SKM-1 (cell line): ENCODE results near the gene KRTDAP.

ENCODE experiments used
- DNase-seq: peaks from one replicate; lab custom pipeline; 2025; ENCODE audit not compliant: unreplicated experiment; lab: John Stamatoyannopoulos, UW

The KRTDAP gene

GRCh38 chr19:35455616-35456201 lies 34.6 kb downstream of the KRTDAP start:
- DNase-seq, result no peak

- DNase-seq, result no peak
These were observed 35.6 kb downstream of the KRTDAP start for GRCh38 chr19:35454663-35455062.

GRCh38 chr19:35451338-35452096 lies 38.7 kb downstream of the KRTDAP start:
- no peak for DNase-seq

- DNase-seq, result no peak
These were observed 40.8 kb downstream of the KRTDAP start for GRCh38 chr19:35449359-35450043.

GRCh38 chr19:35447606-35448469 lies 42.4 kb downstream of the KRTDAP start, which contains the start of gene FFAR2:
Gene FFAR2, plus strand, starts transcription at chr19:35448257. Its CDS starts 1,458 bp downstream, at chr19:35449715.
- DNase-seq, result no peak

- peak; percentile 45 for DNase-seq
These were observed 44.3 kb downstream of the KRTDAP start for GRCh38 chr19:35445826-35446593.

- no peak for DNase-seq
These were observed 45.5 kb downstream of the KRTDAP start for GRCh38 chr19:35444735-35445134.

GRCh38 chr19:35442091-35442490 lies 48.2 kb downstream of the KRTDAP start:
- peak; percentile 80 for DNase-seq

GRCh38 chr19:35439921-35440320 lies 50.3 kb downstream of the KRTDAP start:
- DNase-seq, result no peak

- no peak for DNase-seq
These were observed 51.7 kb downstream of the KRTDAP start for GRCh38 chr19:35438527-35438926.

GRCh38 chr19:35438096-35438495 lies 52.2 kb downstream of the KRTDAP start:
- no peak for DNase-seq

GRCh38 chr19:35437406-35437951 lies 52.8 kb downstream of the KRTDAP start:
- no peak for DNase-seq
